CD4-positive, alpha-beta memory T cell (primary cell): ENCODE data around the gene CXCR4. TPM values are rescaled to one million over a fixed set of nuclear protein-coding genes. Genes with fewer than 3 reads are reported as not detected.

Experiments
- CTCF ChIA-PET: fragments of 350-600 bp; sonication (Branson Sonifier 250); formaldehyde crosslinking; loops from one replicate; lab custom pipeline; 2021; ENCODE audit warnings: inconsistent platforms; ENCODE audit not compliant: partially characterized antibody; lab: Charles Lee
- POLR2A ChIA-PET: fragments of 350-600 bp; sonication (Branson Sonifier 250); formaldehyde crosslinking; loops from one replicate; lab custom pipeline; 2021; ENCODE audit not compliant: partially characterized antibody; lab: Charles Lee
- DNase-seq, 5 donors: peaks; one replicate each; pipeline versions ENCODE4 v3.0.0 to v3.0.0-alpha.2; 2020 to 2022; ENCODE audit warnings: mixed read lengths in 1 of 5
- H3K27ac ChIP-seq: one replicate; pipeline ENCODE4 v1.7.0; 2013; ENCODE audit warnings: low read depth, low read length
- H3K27me3 ChIP-seq: 2 replicates; pipeline ENCODE4 v1.7.0; 2013; ENCODE audit warnings: mild to moderate bottlenecking, low read length, moderate library complexity; ENCODE audit not compliant: insufficient read depth
- H3K36me3 ChIP-seq: 2 replicates; pipeline ENCODE4 v1.7.0; 2013; ENCODE audit warnings: mild to moderate bottlenecking, low read length, moderate library complexity; ENCODE audit not compliant: insufficient read depth
- H3K4me1 ChIP-seq: 2 replicates; pipeline ENCODE4 v1.7.0; 2013; ENCODE audit warnings: mild to moderate bottlenecking, low read length, moderate library complexity; ENCODE audit not compliant: insufficient read depth
- H3K4me3 ChIP-seq, 2 donors: one replicate each; pipeline ENCODE4 v1.7.0; 2013; ENCODE audit warnings: low read length in 2 of 2, mild to moderate bottlenecking in 1 of 2
- H3K9me3 ChIP-seq, 2 donors: one replicate each; pipeline ENCODE4 v1.7.0; 2013; ENCODE audit warnings: low read length in 2 of 2, control low read depth in 1 of 2; ENCODE audit not compliant: control insufficient read depth in 1 of 2
- H3K27ac Mint-ChIP-seq, 7 donors: one replicate each; pipeline ENCODE4 v1.8.0; 2020 to 2021; ENCODE audit warnings: mixed read lengths in 7 of 7, mild to moderate bottlenecking in 6 of 7, inconsistent platforms in 3 of 7, moderate library complexity in 3 of 7
- H3K27me3 Mint-ChIP-seq, 2 donors: one replicate each; pipeline ENCODE4 v1.8.0; 2020 to 2021; ENCODE audit warnings: mixed read lengths in 2 of 2
- H3K36me3 Mint-ChIP-seq, 2 donors: one replicate each; pipeline ENCODE4 v1.8.0; 2020 to 2021; ENCODE audit warnings: mixed read lengths in 2 of 2, inconsistent platforms in 1 of 2, mild to moderate bottlenecking in 1 of 2
- H3K4me1 Mint-ChIP-seq, 4 donors: one replicate each; pipeline ENCODE4 v1.8.0; 2020 to 2021; ENCODE audit warnings: mixed read lengths in 4 of 4, mild to moderate bottlenecking in 1 of 4
- H3K4me3 Mint-ChIP-seq, 8 donors: one replicate each; pipeline ENCODE4 v1.8.0; 2020 to 2021; ENCODE audit warnings: mixed read lengths in 8 of 8, mild to moderate bottlenecking in 7 of 8, moderate library complexity in 6 of 8, inconsistent platforms in 3 of 8
- H3K9me3 Mint-ChIP-seq, 8 donors: one replicate each; pipeline ENCODE4 v1.8.0; 2020 to 2021; ENCODE audit warnings: mixed read lengths in 8 of 8, mild to moderate bottlenecking in 5 of 8, inconsistent platforms in 3 of 8, moderate library complexity in 1 of 8
- intact Hi-C: fragments of 100-400 bp; cut with micrococcal nuclease; formaldehyde crosslinking; loops from one replicate; pipeline ENCODE4 v1.15.1; 2023
- polyA plus RNA-seq, 2 donors: library from polyadenylated mRNA; unstranded; fragments of 300-500 nt; fragmentation: Illumina TruSeq; gene quantifications; one replicate each; pipeline ENCODE4 v1.2.3, GENCODE V29; 2021
- total RNA-seq, 2 experiments: library from RNA; stranded (reverse); gene quantifications; one replicate each; pipeline ENCODE4 v1.2.3, GENCODE V29; 2021

The CXCR4 gene
- total and polyA plus RNA-seq, 4 experiments from 2014 or later = 306 to 1,556 (median 338) TPM

GRCh38 chr2:136067459-136067858 lies 50.5 kb downstream of the CXCR4 start:
- H3K27ac Mint-ChIP-seq = peak overlapping the region in 2 of 7 donors; percentile 12 to 38
- H3K9me3 Mint-ChIP-seq = peaks cover 0 to 12% (median 5%) of the 10 kb centered on the region in 8 donors
- intact Hi-C loops = loop anchor here (5.0 kb wide), 1 partner anchor 45 kb away; no protein-coding TSS in a partner anchor
- DNase-seq = no peak
- ChIA-PET POLR2A (interaction anchor here (0.7 to 1.1 kb wide), 5 partner anchors 10 to 69 kb away, joined by 3 read pairs; no protein-coding TSS in a partner anchor), CTCF (interaction anchor here (1.7 kb wide), 1 partner anchor 17 kb away, joined by 3 read pairs; no protein-coding TSS in a partner anchor)
- peaks cover 31 to 56% (median 40%) of the 10 kb centered on the region in 4 donors for H3K4me1 Mint-ChIP-seq
- H3K36me3 Mint-ChIP-seq = no peaks in the 10 kb centered on the region
- peaks cover 39% of the 10 kb centered on the region for H3K4me1 ChIP-seq
- no peaks in the 10 kb centered on the region for H3K27me3 Mint-ChIP-seq
- H3K4me3 Mint-ChIP-seq = no peak overlapping the region
- H3K27me3 ChIP-seq = no peaks in the 10 kb centered on the region
- H3K9me3 ChIP-seq = no peaks in the 10 kb centered on the region
- no peak overlapping the region for H3K4me3 ChIP-seq
- no peaks in the 10 kb centered on the region for H3K36me3 ChIP-seq
- no peak overlapping the region for H3K27ac ChIP-seq

- Mint-ChIP-seq H3K9me3 (peaks cover 0 to 5% (median 0%) of the 10 kb centered on the region in 8 donors), H3K27me3 (no peaks in the 10 kb centered on the region), H3K36me3 (peaks cover 0 to 5% of the 10 kb centered on the region in 2 donors), H3K4me3 (peak overlapping the region in 4 of 8 donors; percentile 37 to 64 (median 45)), H3K27ac (peak overlapping the region in 4 of 7 donors; percentile 7 to 88 (median 82)), H3K4me1 (peaks cover 34 to 67% (median 42%) of the 10 kb centered on the region in 4 donors)
- no peak for DNase-seq
- intact Hi-C loops = loop anchor here (5.0 kb wide), 1 partner anchor 46 kb away; no protein-coding TSS in a partner anchor
- POLR2A ChIA-PET = interaction anchor here (1.0 kb wide), 1 partner anchor 262 kb away, joined by 3 read pairs; no protein-coding TSS in a partner anchor
- no peak overlapping the region for H3K27ac ChIP-seq
- no peaks in the 10 kb centered on the region for H3K27me3 ChIP-seq
- CTCF ChIA-PET = no interaction called here
- H3K4me1 ChIP-seq = peaks cover 39% of the 10 kb centered on the region
- no peaks in the 10 kb centered on the region for H3K36me3 ChIP-seq
- H3K4me3 ChIP-seq = no peak overlapping the region
- no peaks in the 10 kb centered on the region for H3K9me3 ChIP-seq
Observed at GRCh38 chr2:136065907-136066306, 52.0 kb downstream of the CXCR4 start.

GRCh38 chr2:136065384-136065783 lies 52.6 kb downstream of the CXCR4 start:
- no peak overlapping the region for H3K4me3 ChIP-seq
- no peaks in the 10 kb centered on the region for H3K27me3 Mint-ChIP-seq
- peak overlapping the region in 5 of 8 donors; percentile 17 to 64 (median 40) for H3K4me3 Mint-ChIP-seq
- ChIA-PET POLR2A (interaction anchor here (1.0 kb wide), 1 partner anchor 262 kb away, joined by 3 read pairs; no protein-coding TSS in a partner anchor), CTCF (no interaction called here)
- no peak overlapping the region for H3K27ac ChIP-seq
- peak overlapping the region in 4 of 7 donors; percentile 58 to 88 (median 82) for H3K27ac Mint-ChIP-seq
- H3K36me3 Mint-ChIP-seq = peaks cover 0 to 5% of the 10 kb centered on the region in 2 donors
- H3K9me3 Mint-ChIP-seq = no peaks in the 10 kb centered on the region
- peaks cover 35 to 71% (median 45%) of the 10 kb centered on the region in 4 donors for H3K4me1 Mint-ChIP-seq
- intact Hi-C loops = loop anchor here (5.0 kb wide), 1 partner anchor 47 kb away; no protein-coding TSS in a partner anchor
- peaks cover 39% of the 10 kb centered on the region for H3K4me1 ChIP-seq
- no peak for DNase-seq
- H3K9me3 ChIP-seq = no peaks in the 10 kb centered on the region
- H3K27me3 ChIP-seq = no peaks in the 10 kb centered on the region
- no peaks in the 10 kb centered on the region for H3K36me3 ChIP-seq

Other genes starting within 250 kb of the CXCR4 start
- 10 to 100 TPM; 31.2 to 32.7 TPM for gene MCM6, start 241.7 kb downstream of the CXCR4 start, total RNA-seq
- gene MCM6, start 241.7 kb downstream of the CXCR4 start, polyA plus RNA-seq = 10 to 100 TPM; 16.1 to 19.0 TPM
- 10 to 100 TPM; 84.9 to 90.1 TPM for gene DARS1, start 132.5 kb downstream of the CXCR4 start, total RNA-seq
- gene DARS1, start 132.5 kb downstream of the CXCR4 start, polyA plus RNA-seq = 100 to 1,000 TPM; 109 to 230 TPM